ENCODE measurements around the gene FBRSL1.
A peak's percentile ranks its signal among the peaks of the same experiment; 100 is the strongest.

The FBRSL1 gene

GRCh38 chr12:132502149-132502881 lies 12.4 kb downstream of the FBRSL1 start:
- TF ChIP-seq, protein P1, sequence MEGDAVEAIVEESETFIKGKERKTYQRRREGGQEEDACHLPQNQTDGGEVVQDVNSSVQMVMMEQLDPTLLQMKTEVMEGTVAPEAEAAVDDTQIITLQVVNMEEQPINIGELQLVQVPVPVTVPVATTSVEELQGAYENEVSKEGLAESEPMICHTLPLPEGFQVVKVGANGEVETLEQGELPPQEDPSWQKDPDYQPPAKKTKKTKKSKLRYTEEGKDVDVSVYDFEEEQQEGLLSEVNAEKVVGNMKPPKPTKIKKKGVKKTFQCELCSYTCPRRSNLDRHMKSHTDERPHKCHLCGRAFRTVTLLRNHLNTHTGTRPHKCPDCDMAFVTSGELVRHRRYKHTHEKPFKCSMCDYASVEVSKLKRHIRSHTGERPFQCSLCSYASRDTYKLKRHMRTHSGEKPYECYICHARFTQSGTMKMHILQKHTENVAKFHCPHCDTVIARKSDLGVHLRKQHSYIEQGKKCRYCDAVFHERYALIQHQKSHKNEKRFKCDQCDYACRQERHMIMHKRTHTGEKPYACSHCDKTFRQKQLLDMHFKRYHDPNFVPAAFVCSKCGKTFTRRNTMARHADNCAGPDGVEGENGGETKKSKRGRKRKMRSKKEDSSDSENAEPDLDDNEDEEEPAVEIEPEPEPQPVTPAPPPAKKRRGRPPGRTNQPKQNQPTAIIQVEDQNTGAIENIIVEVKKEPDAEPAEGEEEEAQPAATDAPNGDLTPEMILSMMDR (IDR thresholded peaks at IDR 0.05; ENCODE audit: low read depth, low read length): no peak
- H3K4me3 ChIP-seq (ENCODE audit: low read depth, low read length): no peak overlapping the region

- H3K4me3 ChIP-seq (ENCODE audit: low read depth, low read length): no peak overlapping the region
- TF ChIP-seq, protein P1 (IDR thresholded peaks at IDR 0.05; ENCODE audit: low read depth, low read length): no peak
Measured at GRCh38 chr12:132502882-132503193, 12.9 kb downstream of the FBRSL1 start.

DNA sequence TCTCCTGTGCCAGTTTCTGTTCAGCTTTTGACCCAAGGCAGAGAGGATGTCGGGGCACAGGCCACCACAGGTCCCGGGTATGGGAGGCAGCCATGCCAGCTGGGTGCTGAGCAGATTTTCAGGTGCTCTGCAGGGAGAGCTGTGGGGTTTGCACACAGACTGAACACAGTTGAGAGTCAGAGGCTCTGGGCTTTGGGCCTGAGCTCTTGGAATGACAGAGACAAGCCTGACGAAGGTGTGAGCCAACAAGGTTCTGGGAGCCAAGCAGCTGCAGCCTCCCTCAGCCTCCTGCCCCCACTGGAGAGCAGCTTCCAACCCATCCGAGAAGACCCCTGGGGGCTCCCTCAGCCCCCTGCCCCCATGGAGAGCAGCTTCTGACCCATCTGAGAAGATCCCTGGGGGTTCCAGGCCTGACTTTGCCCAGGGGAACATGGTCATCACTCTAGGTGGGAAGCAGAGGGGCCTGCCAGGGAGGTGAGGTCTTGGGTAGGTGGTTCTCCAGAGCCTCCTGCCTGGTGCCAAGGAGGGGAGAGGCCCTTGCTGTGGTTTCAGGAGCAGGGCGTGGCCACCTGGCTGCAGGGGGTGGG lies 13.8 kb downstream of the FBRSL1 start:
- TF ChIP-seq, protein P1 (IDR thresholded peaks at IDR 0.05; ENCODE audit: low read depth, low read length): no peak
- no peak overlapping the region for H3K4me3 ChIP-seq (ENCODE audit: low read depth, low read length)

- TF ChIP-seq, protein P1 (IDR thresholded peaks at IDR 0.05; ENCODE audit: low read depth, low read length): no peak
- no peak overlapping the region for H3K4me3 ChIP-seq (ENCODE audit: low read depth, low read length)
Measured at GRCh38 chr12:132505105-132505851, 15.3 kb downstream of the FBRSL1 start.

- TF ChIP-seq, protein P1 (IDR thresholded peaks at IDR 0.05; ENCODE audit: low read depth, low read length): no peak
Measured at GRCh38 chr12:132505852-132506219, 15.9 kb downstream of the FBRSL1 start.

DNA sequence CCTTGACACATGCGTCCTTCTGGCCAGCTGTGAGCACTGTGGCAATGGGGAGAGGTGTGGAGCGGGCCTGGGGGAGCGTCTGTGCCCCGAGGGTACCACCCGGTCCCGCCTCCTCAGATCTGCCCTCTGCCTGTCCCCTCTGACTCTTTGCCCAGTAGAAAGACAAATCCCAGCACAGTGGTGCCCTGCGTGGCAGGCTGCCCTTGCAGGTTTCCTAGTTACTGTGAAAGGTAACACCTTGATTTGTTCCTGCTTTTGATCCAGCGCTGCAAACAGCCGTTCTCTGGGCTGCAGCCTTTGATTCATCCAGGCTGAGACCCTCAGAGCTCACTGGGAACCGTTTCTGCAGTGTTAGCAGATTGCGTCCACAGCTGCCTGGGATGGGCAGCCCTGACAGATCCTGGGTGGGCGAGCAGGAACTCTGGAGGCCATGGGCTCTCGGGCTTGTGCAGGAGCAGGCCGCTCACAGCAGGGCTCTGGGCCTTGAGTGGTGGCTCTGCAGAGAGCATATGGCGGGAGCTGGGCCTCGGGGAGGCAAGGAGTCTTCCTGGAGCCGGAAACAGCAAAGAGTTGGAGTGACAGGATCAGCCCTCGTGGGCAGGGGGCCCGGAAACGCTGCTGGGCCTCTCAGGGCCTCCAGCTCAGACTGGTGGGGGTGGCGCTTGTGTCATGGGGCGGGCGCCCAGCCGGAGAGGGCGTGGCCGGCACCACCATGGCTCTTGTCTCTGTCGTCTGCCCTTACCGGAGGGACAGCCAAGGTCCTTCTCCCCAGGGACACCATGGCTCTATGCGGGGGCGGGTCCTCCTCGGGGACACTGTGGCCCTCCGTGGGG lies 16.6 kb downstream of the FBRSL1 start:
- TF ChIP-seq, protein P1 (IDR thresholded peaks at IDR 0.05; ENCODE audit: low read depth, low read length): no peak
- peak overlapping the region; percentile 29; the same call in 1 of the 2 replicates for H3K4me3 ChIP-seq (ENCODE audit: low read depth, low read length)

More at GRCh38 chr12:132505852-132506219, 15.9 kb downstream of the FBRSL1 start:
- no peak overlapping the region for H3K4me3 ChIP-seq (ENCODE audit: low read depth, low read length)

Measured in WI38 (cell line).